Activated T-cell treated with anti-CD3 and anti-CD28 coated beads, Interleukin-2, amount 50 U/mL, for 72 hours (primary cell): ENCODE measurements around the gene APBB2. TPM values are rescaled to one million over a fixed set of nuclear protein-coding genes. Genes with fewer than 3 reads are reported as not detected.

Source experiments
- ATAC-seq, 2 donors: fragments of 150-1000 bp; cut with Tn5 transposase; replicated peaks in 1 of 2; 2 replicates each; pipeline ENCODE4 v1.10.0; 2021; ENCODE audit warnings: moderate library complexity in 2 of 2, mild to moderate bottlenecking in 1 of 2
- DNase-seq, 2 donors: peaks; one replicate each; pipeline ENCODE4 v3.0.0; 2021 to 2022; ENCODE audit warnings: mixed read lengths in 1 of 2
- H3K27ac Mint-ChIP-seq: one replicate; pipeline ENCODE4 v1.8.0; 2022; ENCODE audit warnings: mild to moderate bottlenecking, moderate library complexity, mixed read lengths
- H3K27me3 Mint-ChIP-seq: one replicate; pipeline ENCODE4 v1.8.0; 2022; ENCODE audit warnings: low read depth, mixed read lengths
- H3K36me3 Mint-ChIP-seq, 2 donors: one replicate each; pipeline ENCODE4 v1.8.0; 2022; ENCODE audit warnings: mixed read lengths in 2 of 2, mild to moderate bottlenecking in 1 of 2; ENCODE audit not compliant: insufficient read depth in 2 of 2
- H3K4me1 Mint-ChIP-seq: one replicate; pipeline ENCODE4 v1.8.0; 2022; ENCODE audit warnings: low read depth, mixed read lengths
- H3K4me3 Mint-ChIP-seq, 2 donors: one replicate each; pipeline ENCODE4 v1.8.0; 2022; ENCODE audit warnings: mild to moderate bottlenecking in 2 of 2, mixed read lengths in 2 of 2, moderate library complexity in 2 of 2
- H3K9me3 Mint-ChIP-seq, 2 donors: one replicate each; pipeline ENCODE4 v1.8.0; 2022; ENCODE audit warnings: mixed read lengths in 2 of 2
- total RNA-seq, 2 donors: library from RNA; stranded (reverse); gene quantifications; one replicate each; pipeline ENCODE4 v1.2.3, GENCODE V29; 2022

Gene APBB2
- total RNA-seq, 2 donors from 2014 or later: 6.8 to 8.6 TPM

- Mint-ChIP-seq H3K27me3 (peaks cover 17% of the 10 kb centered on the region), H3K36me3 (no peaks in the 10 kb centered on the region), H3K4me3 (no peak overlapping the region), H3K27ac (no peak overlapping the region), H3K4me1 (no peaks in the 10 kb centered on the region), H3K9me3 (peaks cover 0 to 1% of the 10 kb centered on the region in 2 donors)
- DNase-seq: peak; percentile 11 to 28
- no peak for ATAC-seq
Observed at GRCh38 chr4:40976343-40976742, 238.0 kb downstream of the APBB2 start.

GRCh38 chr4:40972722-40973121 is 241.6 kb downstream of the APBB2 start:
- DNase-seq (no peak), ATAC-seq (no peak)
- Mint-ChIP-seq H3K27ac (no peak overlapping the region), H3K4me3 (no peak overlapping the region), H3K4me1 (no peaks in the 10 kb centered on the region), H3K36me3 (no peaks in the 10 kb centered on the region), H3K27me3 (peaks cover 26% of the 10 kb centered on the region), H3K9me3 (no peaks in the 10 kb centered on the region)

- DNase-seq (no peak), ATAC-seq (no peak)
- Mint-ChIP-seq H3K9me3 (no peaks in the 10 kb centered on the region), H3K27me3 (peaks cover 20% of the 10 kb centered on the region), H3K4me1 (no peaks in the 10 kb centered on the region), H3K27ac (no peak overlapping the region), H3K4me3 (no peak overlapping the region), H3K36me3 (no peaks in the 10 kb centered on the region)
Observed at GRCh38 chr4:40971338-40971737, 243.0 kb downstream of the APBB2 start.

DNA sequence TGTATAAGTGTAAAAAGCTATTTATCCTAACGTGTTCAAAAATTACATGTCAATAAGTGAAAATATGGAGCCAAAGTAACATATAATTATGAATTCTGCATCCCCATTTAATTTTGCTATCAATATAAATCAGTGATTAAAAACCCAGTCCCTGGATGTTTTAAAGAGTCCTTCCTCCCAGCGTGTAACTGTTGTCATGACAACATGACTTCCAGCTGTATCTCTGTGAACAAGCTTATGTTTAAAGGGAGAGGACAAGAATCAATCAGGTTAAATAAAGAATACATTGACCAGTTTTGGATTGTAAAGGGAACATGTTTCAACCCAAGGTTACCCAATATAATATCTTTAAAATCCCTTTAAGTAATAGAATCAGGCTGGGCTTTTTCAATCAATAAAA is 244.8 kb downstream of the APBB2 start:
- H3K27ac Mint-ChIP-seq: no peak overlapping the region
- H3K36me3 Mint-ChIP-seq: no peaks in the 10 kb centered on the region
- DNase-seq (no peak), ATAC-seq (no peak)
- no peak overlapping the region for H3K4me3 Mint-ChIP-seq
- peaks cover 20% of the 10 kb centered on the region for H3K27me3 Mint-ChIP-seq
- no peaks in the 10 kb centered on the region for H3K9me3 Mint-ChIP-seq
- H3K4me1 Mint-ChIP-seq: no peaks in the 10 kb centered on the region

DNA sequence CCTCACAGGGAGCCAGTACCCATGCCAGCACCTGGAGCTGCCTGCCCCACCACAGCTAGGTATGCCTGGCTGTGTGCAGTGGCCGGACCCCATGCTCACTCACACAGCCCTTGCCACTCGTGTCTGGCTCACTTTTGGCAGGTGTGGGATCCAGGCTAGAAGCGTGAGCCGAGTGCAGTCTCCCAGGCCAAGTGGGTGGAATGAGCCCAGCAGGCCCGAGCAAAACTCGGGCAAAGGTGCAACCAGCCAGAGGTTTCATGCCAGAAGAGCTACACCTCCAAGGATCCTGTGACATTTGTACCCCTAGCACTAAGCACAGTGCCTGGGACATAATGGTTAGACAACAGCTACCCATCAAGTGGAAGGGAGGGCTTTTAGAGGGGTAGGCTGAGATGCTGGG is 246.8 kb downstream of the APBB2 start:
- Mint-ChIP-seq H3K4me1 (no peaks in the 10 kb centered on the region), H3K27ac (no peak overlapping the region), H3K27me3 (peaks cover 11% of the 10 kb centered on the region), H3K36me3 (no peaks in the 10 kb centered on the region), H3K4me3 (no peak overlapping the region), H3K9me3 (no peaks in the 10 kb centered on the region)
- DNase-seq (no peak), ATAC-seq (no peak)

- ATAC-seq (no peak), DNase-seq (no peak)
- H3K9me3 Mint-ChIP-seq: no peaks in the 10 kb centered on the region
- peaks cover 11% of the 10 kb centered on the region for H3K27me3 Mint-ChIP-seq
- H3K4me3 Mint-ChIP-seq: no peak overlapping the region
- H3K36me3 Mint-ChIP-seq: no peaks in the 10 kb centered on the region
- H3K4me1 Mint-ChIP-seq: no peaks in the 10 kb centered on the region
- H3K27ac Mint-ChIP-seq: no peak overlapping the region
Observed at GRCh38 chr4:40966091-40966490, 248.3 kb downstream of the APBB2 start.

GRCh38 chr4:40963897-40964478 is 250.4 kb downstream of the APBB2 start:
- DNase-seq (no peak), ATAC-seq (no peak)
- Mint-ChIP-seq H3K9me3 (no peaks in the 10 kb centered on the region), H3K4me1 (no peaks in the 10 kb centered on the region), H3K36me3 (no peaks in the 10 kb centered on the region), H3K27me3 (no peaks in the 10 kb centered on the region), H3K27ac (no peak overlapping the region), H3K4me3 (no peak overlapping the region)

- H3K4me3 Mint-ChIP-seq: no peak overlapping the region
- H3K27ac Mint-ChIP-seq: no peak overlapping the region
- H3K36me3 Mint-ChIP-seq: no peaks in the 10 kb centered on the region
- H3K9me3 Mint-ChIP-seq: no peaks in the 10 kb centered on the region
- no peaks in the 10 kb centered on the region for H3K4me1 Mint-ChIP-seq
- ATAC-seq (no peak), DNase-seq (no peak)
- no peaks in the 10 kb centered on the region for H3K27me3 Mint-ChIP-seq
Observed at GRCh38 chr4:40962551-40963180, 251.7 kb downstream of the APBB2 start.

GRCh38 chr4:40960941-40961340 is 253.4 kb downstream of the APBB2 start:
- Mint-ChIP-seq H3K27ac (no peak overlapping the region), H3K27me3 (no peaks in the 10 kb centered on the region), H3K4me1 (no peaks in the 10 kb centered on the region), H3K9me3 (no peaks in the 10 kb centered on the region), H3K4me3 (no peak overlapping the region), H3K36me3 (no peaks in the 10 kb centered on the region)
- DNase-seq (no peak), ATAC-seq (no peak)

DNA sequence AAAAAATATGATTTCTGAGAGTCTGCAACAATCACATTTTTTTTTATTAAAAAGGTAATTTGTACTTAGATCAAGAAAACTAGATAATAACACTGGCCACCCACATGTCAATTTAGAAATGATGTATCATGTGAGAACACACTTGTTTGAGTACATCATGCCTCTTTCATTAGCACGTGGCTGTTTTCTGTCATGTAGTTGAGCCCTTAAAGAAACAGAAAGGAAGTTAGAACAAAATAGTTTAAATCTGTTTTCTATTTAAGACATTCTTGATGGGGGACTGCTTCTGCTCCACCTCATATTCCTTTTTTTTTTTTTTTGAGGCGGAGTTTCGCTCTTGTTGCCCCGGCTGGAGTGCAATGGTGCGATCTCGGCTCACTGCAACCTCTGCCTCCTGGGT is 257.1 kb downstream of the APBB2 start:
- ATAC-seq: no peak
- no peak overlapping the region for H3K27ac Mint-ChIP-seq
- no peaks in the 10 kb centered on the region for H3K4me1 Mint-ChIP-seq
- H3K4me3 Mint-ChIP-seq: no peak overlapping the region
- no peaks in the 10 kb centered on the region for H3K36me3 Mint-ChIP-seq
- no peak for DNase-seq
- H3K9me3 Mint-ChIP-seq: no peaks in the 10 kb centered on the region
- H3K27me3 Mint-ChIP-seq: no peaks in the 10 kb centered on the region

- no peak overlapping the region for H3K27ac Mint-ChIP-seq
- ATAC-seq (no peak), DNase-seq (no peak)
- no peak overlapping the region for H3K4me3 Mint-ChIP-seq
- no peaks in the 10 kb centered on the region for H3K27me3 Mint-ChIP-seq
- H3K4me1 Mint-ChIP-seq: no peaks in the 10 kb centered on the region
- H3K9me3 Mint-ChIP-seq: no peaks in the 10 kb centered on the region
- no peaks in the 10 kb centered on the region for H3K36me3 Mint-ChIP-seq
Observed at GRCh38 chr4:40956721-40957255, 257.6 kb downstream of the APBB2 start.

DNA sequence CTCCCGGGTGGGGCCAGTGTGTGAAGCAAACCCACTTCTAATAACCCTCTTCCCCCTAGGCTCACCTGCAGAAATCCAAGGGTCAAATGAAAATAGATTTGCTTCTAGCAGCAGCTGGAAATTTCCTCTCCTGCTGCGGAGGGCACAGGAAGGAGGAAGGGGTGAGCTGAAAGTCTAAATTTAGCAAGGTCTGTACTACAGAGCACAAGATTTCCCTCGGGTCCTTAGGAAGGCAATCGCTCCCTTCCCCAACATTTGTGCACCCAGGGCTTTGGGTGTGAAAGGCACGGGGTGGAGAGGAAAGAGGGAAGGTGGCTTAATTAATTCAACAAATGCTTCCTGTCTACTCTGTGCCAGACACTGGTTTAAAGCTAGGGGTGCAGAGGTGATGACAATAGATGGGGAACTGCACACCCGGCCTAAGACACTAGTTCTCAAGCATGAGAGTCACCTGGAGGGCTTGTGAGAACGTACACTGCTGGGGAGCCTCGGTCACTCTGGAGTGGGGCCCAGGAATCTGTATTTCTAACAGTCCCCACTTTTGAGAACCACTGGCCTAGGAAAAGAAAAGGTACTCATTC is 260.2 kb downstream of the APBB2 start:
- no peak overlapping the region for H3K4me3 Mint-ChIP-seq
- H3K4me1 Mint-ChIP-seq: no peaks in the 10 kb centered on the region
- no peaks in the 10 kb centered on the region for H3K36me3 Mint-ChIP-seq
- H3K27me3 Mint-ChIP-seq: no peaks in the 10 kb centered on the region
- no peaks in the 10 kb centered on the region for H3K9me3 Mint-ChIP-seq
- ATAC-seq: no peak
- no peak overlapping the region for H3K27ac Mint-ChIP-seq
- DNase-seq: no peak

- DNase-seq (no peak), ATAC-seq (no peak)
- Mint-ChIP-seq H3K27me3 (no peaks in the 10 kb centered on the region), H3K4me1 (no peaks in the 10 kb centered on the region), H3K4me3 (no peak overlapping the region), H3K9me3 (no peaks in the 10 kb centered on the region), H3K36me3 (no peaks in the 10 kb centered on the region), H3K27ac (no peak overlapping the region)
Observed at GRCh38 chr4:40953283-40954087, 260.9 kb downstream of the APBB2 start.
